GM18861 (cell line): ENCODE data around the gene AP1M2.
"Not testable (repeated sequence)": the region's sequence is repeated elsewhere in the genome, so short reads cannot be mapped to it uniquely, and the experiment has no call there.

Source experiments
- ATAC-seq: cut with Tn5 transposase; IDR thresholded peaks from one replicate; pipeline ENCODE4 v1.9.1; 2021; ENCODE audit not compliant: unreplicated experiment

The AP1M2 gene

DNA sequence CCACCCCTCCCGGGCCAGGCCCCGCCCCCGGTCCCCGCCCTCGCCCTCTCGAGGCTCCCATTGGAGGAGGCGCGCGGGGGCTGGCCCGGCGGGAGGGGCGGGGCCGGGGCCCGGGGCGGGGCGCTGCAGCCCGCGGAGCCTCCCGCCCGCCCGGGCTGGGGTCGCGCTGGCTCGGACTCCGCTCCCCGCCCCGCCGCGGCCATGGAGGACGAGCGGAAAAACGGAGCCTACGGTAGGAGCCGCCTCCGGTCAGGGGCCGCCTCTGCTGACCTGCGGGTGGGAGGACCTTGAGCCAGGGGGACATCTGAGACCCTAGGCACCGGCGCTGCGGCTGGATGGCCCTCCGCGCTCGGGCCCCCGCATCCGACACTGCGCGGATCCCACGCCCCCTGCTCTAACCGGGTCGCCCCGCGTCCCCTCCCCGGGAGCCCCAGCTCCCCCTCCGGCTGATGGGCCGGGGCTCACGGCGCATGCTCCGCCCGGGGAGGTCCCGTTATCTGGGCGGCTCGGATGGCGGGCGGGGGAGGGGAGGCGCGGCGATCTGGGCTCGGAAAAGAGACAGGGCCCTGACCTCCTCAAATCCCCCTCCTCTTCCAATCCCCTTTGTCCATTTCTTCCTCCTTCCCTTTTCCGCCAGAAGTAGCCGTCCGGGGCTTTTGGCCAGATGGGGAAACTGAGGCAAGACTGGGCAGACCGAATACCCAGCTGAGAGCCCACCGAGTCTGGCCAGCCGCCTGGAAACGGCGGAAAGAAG, 15.4 kb upstream of the AP1M2 start:
- peak; percentile 26 for ATAC-seq

DNA sequence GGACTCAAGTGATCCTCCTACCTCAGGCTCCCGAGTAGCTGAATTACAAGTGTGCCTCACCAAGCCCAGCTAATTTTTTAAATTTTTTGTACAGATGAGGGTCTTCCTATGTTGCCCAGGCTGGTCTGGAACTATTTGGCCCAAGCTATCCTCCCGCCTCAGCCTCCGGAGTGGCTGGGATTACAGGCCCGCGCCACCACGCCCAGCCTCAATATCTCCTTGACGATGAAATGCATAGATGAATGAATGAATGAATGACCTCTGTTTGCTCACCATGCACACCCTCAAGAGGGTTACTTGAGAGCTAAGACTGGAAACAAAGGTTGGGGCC, 14.9 kb upstream of the AP1M2 start:
- ATAC-seq = no peak

DNA sequence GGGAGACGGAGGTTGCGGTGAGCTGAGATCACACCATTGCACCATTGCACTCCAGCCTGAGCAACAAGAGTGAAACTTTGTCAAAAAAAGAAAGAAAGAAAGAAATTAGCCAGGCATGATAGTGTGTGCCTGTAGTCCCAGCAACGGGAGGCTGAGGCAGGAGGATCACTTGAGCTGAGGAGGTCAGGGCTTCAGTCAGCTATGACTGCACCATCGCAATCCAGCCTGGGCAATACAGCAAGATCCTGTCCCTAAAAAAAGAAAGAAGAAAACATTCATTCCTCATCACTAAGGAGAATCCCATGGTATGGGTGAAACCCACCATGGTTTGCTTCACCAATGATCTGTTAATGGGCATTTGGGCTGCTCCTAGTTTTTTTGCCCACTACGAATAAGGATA, 13.0 kb upstream of the AP1M2 start:
- no peak for ATAC-seq

DNA sequence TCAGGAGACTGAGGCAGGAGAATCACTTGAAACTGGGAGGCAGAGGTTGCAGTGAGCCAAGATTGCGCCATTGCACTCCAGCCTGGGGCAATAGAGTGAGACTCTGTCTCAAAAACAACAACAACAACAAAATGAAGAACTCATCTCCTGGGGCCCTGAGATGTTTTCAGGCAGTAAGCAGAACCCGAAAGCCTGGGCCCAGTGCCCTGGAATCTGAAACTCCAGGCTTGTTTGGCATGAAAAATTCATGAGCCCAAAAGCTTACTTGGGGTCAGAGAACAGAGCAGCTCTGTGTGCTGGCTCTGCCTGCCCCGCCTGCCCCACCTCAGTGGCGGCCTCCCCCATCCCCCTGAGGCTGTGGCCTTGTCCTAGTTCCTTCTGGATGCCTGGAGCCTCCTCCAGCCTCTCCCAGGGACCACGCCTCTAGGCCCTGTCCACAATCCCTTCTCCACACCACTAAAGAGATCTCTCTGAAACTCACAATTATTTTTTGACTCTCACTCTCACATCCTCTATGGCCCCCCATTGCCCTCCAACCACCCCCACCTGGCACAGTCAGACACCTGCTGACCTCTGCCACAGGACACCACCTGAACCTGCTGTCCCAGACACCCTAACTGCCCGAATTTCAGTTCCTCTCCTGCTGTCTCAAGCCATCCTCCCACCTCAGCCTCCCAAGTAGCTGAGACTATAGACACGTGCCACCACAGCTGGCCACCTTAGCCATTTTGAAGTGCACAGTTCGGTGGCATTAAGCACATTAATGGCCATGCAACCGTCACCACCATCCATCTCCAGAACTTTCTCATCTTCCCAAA, 6.9 kb upstream of the AP1M2 start:
- no peak for ATAC-seq

DNA sequence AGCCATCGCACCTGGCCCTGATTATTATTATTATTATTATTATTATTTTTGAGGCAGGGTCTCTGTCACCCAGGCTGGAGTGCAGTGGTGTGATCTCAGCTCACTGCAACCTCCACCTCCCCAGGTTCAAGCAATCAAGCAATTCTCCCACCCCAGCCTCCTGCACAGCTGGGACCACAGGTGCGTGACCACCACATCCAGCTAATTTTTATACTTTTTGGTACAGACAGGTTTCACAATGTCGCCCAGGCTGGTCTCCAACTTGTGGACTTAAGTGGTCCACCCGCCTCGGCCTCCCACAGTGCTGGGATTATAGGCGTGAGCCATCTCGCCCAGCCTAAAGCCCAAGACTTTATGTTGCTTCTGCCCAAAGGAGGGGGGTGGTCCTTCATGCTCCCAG, 6.0 kb upstream of the AP1M2 start:
- ATAC-seq = no peak

DNA sequence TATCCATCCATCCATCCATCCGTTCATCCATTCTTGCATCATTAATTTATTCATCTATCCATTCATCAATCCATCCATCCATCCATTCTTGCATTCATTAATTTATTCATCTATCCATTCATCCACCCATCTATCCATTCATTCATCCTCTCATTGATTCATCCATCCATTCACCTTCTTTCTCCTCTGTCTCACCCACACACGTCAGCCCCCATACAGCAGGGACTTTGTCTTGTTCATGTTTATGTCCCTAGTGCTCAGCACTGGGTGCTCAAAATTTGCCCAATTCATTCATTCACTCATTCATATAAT, 683 bp upstream of the AP1M2 start:
- ATAC-seq = no peak

DNA sequence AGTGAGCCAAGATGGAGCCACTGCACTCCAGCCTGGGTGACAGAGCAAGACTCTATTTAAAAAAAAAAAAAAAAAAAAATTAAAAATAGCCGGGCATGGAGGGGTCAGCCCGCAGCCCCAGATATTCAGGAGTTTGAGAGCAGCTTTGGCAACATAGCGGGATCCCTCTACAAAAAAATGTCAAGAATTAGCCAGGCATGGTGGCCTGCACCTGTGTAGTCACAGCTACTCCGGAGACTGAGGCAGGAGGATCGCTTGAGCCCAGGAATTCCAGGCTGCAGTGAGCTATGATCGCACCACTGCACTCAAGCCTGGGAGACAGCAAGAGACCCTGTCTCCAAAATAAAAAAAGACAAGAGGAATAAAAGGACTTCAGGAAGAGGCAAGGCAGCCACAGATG, 716 bp downstream of the AP1M2 start:
- no peak for ATAC-seq

DNA sequence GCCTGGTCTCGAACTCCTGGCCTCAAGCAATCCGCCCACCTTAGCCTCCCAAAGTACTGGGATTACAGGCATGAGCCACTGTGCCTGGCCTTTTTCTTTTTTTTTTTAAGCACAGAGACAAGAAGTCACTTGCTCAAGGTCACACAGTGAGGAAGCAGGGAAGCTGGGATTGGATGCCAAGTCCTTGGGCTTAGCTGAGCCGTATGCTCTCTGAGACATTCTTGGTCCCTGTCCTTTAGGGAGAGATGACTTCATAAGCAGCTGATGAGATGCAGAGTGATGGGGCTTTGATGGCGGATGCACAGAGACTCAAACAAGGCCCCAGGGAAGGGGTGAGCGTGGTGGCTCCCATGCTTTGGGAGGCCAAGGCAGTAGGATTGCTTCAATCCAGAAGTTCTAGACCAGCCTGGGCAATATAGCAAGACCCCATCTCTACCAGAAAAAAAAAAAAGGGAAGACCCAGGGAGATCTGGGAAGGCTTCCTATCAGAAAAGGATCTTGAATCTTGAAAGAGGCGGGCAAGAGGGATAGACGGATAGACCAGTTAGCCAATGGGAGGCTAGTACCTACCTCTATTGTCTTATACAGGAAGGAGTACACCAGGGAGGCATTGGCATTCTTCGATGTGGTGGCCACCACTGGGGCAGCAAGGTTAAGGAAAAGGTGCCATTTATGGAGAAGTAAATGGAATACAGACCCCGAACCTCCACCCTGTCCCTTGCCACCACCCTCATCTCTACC, 3.9 kb downstream of the AP1M2 start:
- ATAC-seq = no peak

DNA sequence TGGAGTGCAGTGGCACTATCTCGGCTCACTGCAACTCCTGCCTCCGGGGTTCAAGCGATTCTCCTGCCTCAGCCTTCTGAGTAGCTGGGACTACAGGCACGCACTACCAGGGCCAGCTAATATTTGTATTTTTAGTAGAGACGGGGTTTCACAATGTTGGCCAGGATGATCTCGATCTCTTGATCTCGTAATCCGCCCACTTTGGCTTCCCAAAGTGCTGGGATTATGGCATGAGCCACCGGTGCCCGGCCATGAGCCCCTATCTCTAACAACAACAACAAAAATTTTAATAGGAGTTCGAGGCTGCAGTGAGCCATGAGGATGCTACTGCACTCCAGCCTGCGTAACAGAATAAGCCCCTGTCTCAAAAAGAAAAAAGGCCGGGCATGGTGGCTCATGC, 5.0 kb downstream of the AP1M2 start:
- ATAC-seq = no peak

DNA sequence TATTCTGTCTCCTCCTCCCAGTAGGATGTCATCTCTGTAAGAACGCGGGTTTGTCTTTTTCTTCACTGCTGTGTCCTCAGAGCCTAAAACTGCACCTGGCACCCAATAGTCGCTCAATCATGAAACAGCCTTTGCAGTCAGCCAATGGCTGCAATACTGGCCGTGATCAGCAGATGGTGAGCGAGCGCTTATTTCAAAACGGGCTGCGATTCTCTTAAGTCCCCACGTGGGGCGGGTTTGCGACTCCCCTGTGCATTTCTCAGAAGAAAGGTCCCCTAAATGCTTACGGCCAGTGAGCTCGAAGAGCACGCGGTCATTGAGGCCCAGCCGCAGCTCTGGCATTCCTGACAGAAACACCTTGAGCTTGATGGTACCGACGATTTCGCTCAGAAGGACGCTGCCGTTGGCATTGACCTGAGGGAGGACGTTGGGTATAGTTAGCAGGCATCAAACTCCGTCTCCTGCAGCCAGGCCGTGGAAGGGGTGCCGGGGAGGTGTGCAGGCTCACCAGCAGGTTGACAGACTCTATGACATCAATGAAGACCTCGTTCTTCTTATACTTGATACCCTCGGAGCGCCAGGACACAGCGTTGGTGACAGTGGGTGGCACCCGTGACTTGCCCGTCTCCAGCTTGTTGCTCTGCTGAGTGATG, 6.0 kb downstream of the AP1M2 start:
- no peak for ATAC-seq

DNA sequence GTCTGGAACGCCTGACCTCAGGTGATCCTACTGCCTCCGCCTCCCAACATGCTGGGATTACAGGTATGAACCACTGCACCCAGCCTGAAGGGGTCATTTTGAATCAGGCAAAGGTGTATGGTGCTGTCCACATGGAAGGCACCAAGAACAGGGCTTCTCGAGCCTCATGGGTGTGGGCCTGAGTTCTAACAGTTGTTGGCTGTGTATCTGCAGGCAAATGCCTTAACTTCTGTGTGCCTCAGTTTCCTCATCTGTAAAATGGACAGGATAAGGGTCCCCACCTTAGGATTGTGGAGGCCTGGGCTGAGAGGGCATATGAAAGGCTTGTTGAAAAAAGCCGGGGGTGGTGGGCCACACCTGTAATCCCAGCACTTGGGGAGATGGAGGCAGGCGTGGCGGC, 9.2 kb downstream of the AP1M2 start:
- ATAC-seq = no peak

DNA sequence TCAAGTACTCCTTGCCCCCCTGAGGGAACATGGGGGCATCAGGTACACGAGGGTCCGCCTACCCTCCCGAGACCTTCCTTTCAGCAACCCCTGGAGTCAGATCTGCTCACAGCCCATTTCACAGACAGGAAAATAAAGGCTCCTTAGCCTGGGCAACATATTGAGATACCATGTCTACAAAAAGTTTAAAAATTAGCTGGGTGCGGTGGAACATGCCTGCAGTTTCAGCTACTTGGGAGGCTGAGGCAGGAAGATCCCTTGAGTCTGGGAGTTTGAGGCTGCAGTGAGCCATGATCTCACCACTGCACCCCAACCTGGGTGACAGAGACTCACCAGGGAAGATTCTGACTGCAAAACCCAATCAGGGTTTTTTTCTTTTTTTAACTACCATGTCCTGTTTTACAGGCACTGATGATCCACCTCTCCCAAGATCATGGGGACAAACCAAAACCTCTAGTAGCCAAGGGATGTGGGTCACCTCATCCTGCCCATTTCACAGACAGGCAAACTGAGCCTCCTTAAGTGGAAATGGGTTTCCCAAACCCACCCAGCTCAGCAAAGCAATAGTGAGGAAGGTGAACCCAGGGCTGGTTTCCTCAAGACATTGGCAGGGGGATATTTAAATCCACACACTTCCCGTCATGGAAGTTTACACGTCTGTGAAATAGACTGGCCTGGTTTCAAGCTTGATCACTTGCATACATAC, 11.9 kb downstream of the AP1M2 start:
- no peak for ATAC-seq

DNA sequence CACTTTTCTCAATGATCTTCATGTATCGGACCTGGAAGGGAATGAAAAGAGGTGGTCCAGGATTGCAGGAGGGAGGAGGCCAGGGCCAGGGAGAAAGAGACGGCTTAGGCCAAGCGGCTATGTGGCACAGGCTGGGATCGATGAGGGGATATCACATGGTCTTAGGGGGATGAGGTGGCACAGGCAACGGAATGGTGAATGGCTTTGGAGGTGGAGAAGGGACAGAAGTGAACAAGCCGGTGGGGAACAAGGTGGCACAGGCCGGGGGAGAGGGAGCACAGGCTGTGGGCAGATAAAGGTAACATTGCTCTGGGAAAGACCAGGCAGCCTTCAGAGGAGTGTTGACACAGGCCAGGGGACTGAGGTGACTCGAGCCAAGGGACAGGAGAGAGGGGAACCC, 12.7 kb downstream of the AP1M2 start:
- ATAC-seq = no peak

DNA sequence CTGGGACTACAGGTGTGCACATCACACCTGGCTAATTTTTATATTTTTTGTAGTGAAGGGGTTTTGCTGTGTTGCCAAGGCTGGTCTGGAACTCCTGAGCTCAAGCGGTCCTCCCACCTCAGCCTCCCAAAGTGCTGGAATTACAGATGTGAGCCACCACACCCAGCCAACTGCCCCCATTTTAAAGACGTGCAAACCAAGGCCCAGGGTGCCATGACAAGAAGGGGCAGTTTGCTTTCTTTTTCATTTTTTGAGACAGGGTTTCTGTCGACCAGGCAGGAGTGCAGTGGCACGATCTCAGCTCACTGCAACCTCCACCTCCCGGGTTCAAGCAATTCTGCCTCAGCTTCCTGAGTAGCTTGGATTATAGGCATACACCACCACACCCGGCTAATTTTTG, 13.3 kb downstream of the AP1M2 start:
- ATAC-seq = not testable (repeated sequence)

DNA sequence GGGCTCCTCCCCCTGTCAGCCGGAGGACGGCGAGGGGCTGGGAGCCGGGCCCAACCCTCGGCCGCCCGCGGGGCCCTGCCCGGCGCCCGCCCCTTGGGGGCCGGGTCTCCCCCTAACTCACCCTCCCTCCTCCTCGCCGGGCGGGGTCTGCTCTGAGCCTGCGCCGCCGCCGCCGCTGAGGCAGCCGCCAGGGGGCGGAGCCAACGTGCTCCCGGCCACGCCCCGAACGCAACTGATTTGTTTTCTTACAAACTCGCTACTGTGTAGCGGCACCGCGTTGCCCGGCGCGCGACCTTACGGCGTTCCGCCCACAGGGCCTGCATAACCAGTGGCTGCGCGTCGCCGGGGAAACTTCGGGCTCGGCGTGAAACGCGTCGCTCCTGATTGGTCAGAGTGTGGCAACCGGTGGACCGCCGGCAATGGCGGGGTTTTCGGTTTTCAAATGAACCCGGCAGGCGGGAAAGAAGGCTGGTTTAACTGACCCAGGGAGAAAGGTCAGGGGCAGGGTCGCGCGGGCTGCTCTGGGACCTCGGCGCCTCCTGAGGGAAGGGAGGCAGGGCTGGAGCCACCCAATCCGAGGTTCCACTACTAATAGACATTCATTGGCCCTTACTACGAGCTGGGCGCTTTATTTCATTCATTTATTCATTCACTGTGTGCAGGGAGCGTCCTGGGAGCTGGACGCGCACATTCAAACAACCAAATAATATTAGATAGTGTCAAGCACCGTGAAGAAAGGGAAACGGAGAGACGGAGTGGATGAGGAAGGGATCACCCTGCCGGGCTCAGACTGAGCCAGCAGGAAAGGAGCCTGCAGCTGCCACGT, 18.1 kb downstream of the AP1M2 start, which contains the start of gene CDKN2D:
TSS of gene CDKN2D (minus strand) at position 154 of the 826 bp plus-strand sequence. CDS start 326 bp downstream, outside the sequence.
- peak; percentile 65 for ATAC-seq

DNA sequence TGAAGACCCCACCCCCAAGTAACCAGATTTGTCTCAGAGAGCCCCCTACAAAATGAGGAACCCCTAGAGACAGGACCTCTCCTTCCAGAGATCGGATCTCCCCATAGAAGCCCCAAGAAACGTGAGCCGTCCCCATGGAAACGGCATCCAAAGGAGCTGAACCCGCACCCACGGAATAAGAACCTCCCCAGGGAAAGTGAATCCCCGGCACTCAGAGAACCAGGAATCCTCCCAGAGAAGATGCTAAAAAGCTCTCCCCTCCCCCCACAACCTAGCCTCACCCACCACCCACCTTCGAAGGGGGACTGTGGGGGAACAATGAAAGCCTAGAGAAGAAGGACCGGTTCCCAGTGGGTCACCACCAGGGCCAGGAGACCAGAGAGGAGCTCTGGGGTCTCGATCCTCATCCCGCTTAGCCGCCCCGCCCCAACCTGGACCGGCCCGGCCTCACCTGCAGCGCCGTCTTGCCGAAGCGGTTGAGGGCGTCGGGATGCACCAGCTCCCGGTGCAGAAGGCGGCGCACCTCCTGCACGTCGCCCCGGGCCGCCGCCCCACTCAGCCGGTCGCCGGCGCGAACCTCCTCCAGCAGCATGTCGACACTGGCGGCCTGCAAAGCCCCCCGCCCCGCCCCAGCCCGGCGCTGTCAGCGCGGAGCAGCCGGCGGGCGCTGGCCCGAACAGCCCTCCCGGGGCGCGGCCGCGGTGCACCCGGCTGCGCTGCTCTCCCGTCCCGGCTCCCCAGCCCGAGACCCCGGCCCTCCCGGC, 18.9 kb downstream of the AP1M2 start:
- peak; percentile 0 for ATAC-seq

DNA sequence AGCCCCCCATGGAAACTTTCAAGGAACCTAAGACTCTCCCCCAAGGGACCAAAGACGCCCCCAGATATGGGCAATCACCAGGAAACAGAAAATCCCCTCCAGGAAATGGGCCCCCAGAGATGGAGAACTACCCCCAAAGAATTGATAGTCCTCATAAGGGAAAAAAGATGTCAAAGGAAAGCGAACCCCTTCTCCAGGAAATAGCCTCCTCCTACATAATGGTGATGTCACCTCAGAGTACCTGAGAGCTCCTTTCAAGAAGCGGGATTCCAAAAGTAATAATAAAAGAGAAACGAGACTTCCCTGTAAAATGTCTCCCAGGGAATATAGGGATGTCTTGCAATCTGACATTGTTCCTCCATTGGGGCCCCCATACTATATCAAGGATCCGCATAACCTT, 19.5 kb downstream of the AP1M2 start:
- ATAC-seq = no peak

DNA sequence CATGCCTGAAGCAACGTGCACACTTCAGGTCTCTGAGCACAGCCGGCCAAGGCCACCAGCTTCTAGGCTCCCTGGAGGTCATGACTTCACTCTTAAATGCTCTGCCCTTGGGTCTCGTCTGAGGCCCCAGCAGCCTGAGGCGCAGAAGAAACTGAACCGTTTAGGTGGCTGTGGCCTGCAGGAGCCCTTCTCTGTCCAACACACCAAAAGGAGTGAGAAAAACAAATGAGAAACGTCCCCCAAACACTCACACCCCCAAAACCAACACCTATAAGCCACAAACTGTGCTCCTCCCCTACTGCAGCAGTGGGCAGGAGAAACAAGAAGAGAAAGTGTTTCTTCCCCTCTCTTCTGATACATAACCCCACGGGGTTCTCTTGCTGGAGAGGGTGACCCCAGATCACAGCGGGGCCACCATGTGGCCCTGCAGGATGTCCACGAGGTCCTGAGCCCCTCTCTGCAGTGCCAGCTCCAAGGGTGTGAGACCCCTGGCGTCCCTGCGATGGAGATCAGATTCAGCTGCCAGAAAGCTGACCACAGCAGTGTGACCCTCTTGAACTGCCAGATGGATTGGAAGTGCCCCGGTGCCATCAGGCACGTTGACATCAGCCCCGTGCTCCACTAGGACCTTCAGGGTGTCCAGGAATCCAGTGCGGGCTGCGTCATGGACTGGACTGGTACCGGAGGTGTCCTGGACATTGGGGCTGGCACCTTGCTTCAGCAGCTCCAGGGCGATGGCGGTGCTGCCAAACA, 20.3 kb downstream of the AP1M2 start:
- no peak for ATAC-seq

DNA sequence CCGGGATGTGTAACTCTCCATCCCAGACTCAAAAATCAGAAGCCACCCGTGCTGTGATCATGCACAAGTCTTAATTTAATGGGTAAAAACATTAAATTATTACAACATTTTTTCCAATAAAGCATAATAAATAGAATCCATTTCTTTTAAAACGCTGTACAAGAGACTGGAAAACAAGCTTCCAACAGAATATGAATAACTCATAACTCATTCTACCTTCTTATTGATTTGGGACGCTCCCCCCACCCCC, 20.8 kb downstream of the AP1M2 start:
- ATAC-seq = no peak
